ENCODE data around the gene NHLRC3. TPM values are rescaled to one million over a fixed set of nuclear protein-coding genes. Genes with fewer than 3 reads are reported as not detected.

The NHLRC3 gene
- total RNA-seq, 1 donor, result 26.4 TPM

GRCh38 chr13:39056018-39056417 lies 17.8 kb downstream of the NHLRC3 start:
- H3K36me3 ChIP-seq (ENCODE audit: insufficient read depth, low read length), result no peaks in the 10 kb centered on the region
- no peak for TF ChIP-seq CTCF (IDR thresholded peaks at IDR 0.05; ENCODE audit: extremely low read depth, low read depth, low read length)
- H3K4me1 ChIP-seq (ENCODE audit: insufficient read depth, low read length), result no peaks in the 10 kb centered on the region
- no peak overlapping the region for H3K27ac ChIP-seq (ENCODE audit: low read depth, low read length)
- no peak overlapping the region for H3K4me2 ChIP-seq (ENCODE audit: insufficient read depth, low read length)
- H3K4me3 ChIP-seq (ENCODE audit: insufficient read depth, low read length), result no peak overlapping the region
- H3K27me3 ChIP-seq (ENCODE audit: insufficient read depth, low read length), result no peaks in the 10 kb centered on the region
- no peak for DNase-seq (ENCODE audit: insufficient read length, low spot score, missing footprints)
- H2AFZ ChIP-seq (ENCODE audit: low read length), result no peak overlapping the region
- no peaks in the 10 kb centered on the region for H3K79me2 ChIP-seq (ENCODE audit: insufficient read depth, low read length)
- no peaks in the 10 kb centered on the region for H4K20me1 ChIP-seq (ENCODE audit: insufficient read depth, low read length)
- H3K9me3 ChIP-seq (ENCODE audit: low read depth, low read length), result no peaks in the 10 kb centered on the region

- no peaks in the 10 kb centered on the region for H3K4me1 ChIP-seq (ENCODE audit: insufficient read depth, low read length)
- no peaks in the 10 kb centered on the region for H3K79me2 ChIP-seq (ENCODE audit: insufficient read depth, low read length)
Measured at GRCh38 chr13:39058040-39058439, 19.8 kb downstream of the NHLRC3 start.

GRCh38 chr13:39062004-39062403 lies 23.7 kb downstream of the NHLRC3 start:
- H3K27me3 ChIP-seq (ENCODE audit: insufficient read depth, low read length), result no peaks in the 10 kb centered on the region
- H4K20me1 ChIP-seq (ENCODE audit: insufficient read depth, low read length), result no peaks in the 10 kb centered on the region
- no peaks in the 10 kb centered on the region for H3K79me2 ChIP-seq (ENCODE audit: insufficient read depth, low read length)
- no peak overlapping the region for H2AFZ ChIP-seq (ENCODE audit: low read length)
- no peaks in the 10 kb centered on the region for H3K9me3 ChIP-seq (ENCODE audit: low read depth, low read length)
- H3K4me3 ChIP-seq (ENCODE audit: insufficient read depth, low read length), result no peak overlapping the region
- H3K36me3 ChIP-seq (ENCODE audit: insufficient read depth, low read length), result no peaks in the 10 kb centered on the region
- no peak overlapping the region for H3K4me2 ChIP-seq (ENCODE audit: insufficient read depth, low read length)
- no peak for TF ChIP-seq CTCF (IDR thresholded peaks at IDR 0.05; ENCODE audit: extremely low read depth, low read depth, low read length)
- H3K4me1 ChIP-seq (ENCODE audit: insufficient read depth, low read length), result no peaks in the 10 kb centered on the region
- no peak for DNase-seq (ENCODE audit: insufficient read length, low spot score, missing footprints)
- no peak overlapping the region for H3K27ac ChIP-seq (ENCODE audit: low read depth, low read length)

More at GRCh38 chr13:39058040-39058439, 19.8 kb downstream of the NHLRC3 start:
- DNase-seq (ENCODE audit: insufficient read length, low spot score, missing footprints), result no peak
- no peak for TF ChIP-seq CTCF (IDR thresholded peaks at IDR 0.05; ENCODE audit: extremely low read depth, low read depth, low read length)
- Histone ChIP-seq H2AFZ (ENCODE audit: low read length) (no peak overlapping the region), H3K27ac (ENCODE audit: low read depth, low read length) (no peak overlapping the region), H3K36me3 (ENCODE audit: insufficient read depth, low read length) (no peaks in the 10 kb centered on the region), H4K20me1 (ENCODE audit: insufficient read depth, low read length) (no peaks in the 10 kb centered on the region), H3K4me2 (ENCODE audit: insufficient read depth, low read length) (no peak overlapping the region), H3K9me3 (ENCODE audit: low read depth, low read length) (no peaks in the 10 kb centered on the region), H3K4me3 (ENCODE audit: insufficient read depth, low read length) (no peak overlapping the region), H3K27me3 (ENCODE audit: insufficient read depth, low read length) (no peaks in the 10 kb centered on the region)

GRCh38 chr13:39072842-39073241 lies 34.6 kb downstream of the NHLRC3 start:
- Histone ChIP-seq H3K36me3 (ENCODE audit: insufficient read depth, low read length) (no peaks in the 10 kb centered on the region), H3K27me3 (ENCODE audit: insufficient read depth, low read length) (no peaks in the 10 kb centered on the region), H3K4me2 (ENCODE audit: insufficient read depth, low read length) (no peak overlapping the region), H2AFZ (ENCODE audit: low read length) (no peak overlapping the region), H3K4me3 (ENCODE audit: insufficient read depth, low read length) (no peak overlapping the region), H3K4me1 (ENCODE audit: insufficient read depth, low read length) (no peaks in the 10 kb centered on the region), H3K27ac (ENCODE audit: low read depth, low read length) (no peak overlapping the region), H4K20me1 (ENCODE audit: insufficient read depth, low read length) (no peaks in the 10 kb centered on the region), H3K9me3 (ENCODE audit: low read depth, low read length) (no peaks in the 10 kb centered on the region), H3K79me2 (ENCODE audit: insufficient read depth, low read length) (no peaks in the 10 kb centered on the region)
- TF ChIP-seq CTCF (IDR thresholded peaks at IDR 0.05; ENCODE audit: extremely low read depth, low read depth, low read length), result no peak
- no peak for DNase-seq (ENCODE audit: insufficient read length, low spot score, missing footprints)
